HG03039 (cell line): ENCODE data around the gene CNOT1.
"Not testable (repeated sequence)": the region's sequence is repeated elsewhere in the genome, so short reads cannot be mapped to it uniquely, and the experiment has no call there.

Source experiments
- ATAC-seq: cut with Tn5 transposase; IDR thresholded peaks from one replicate; pipeline ENCODE4 v1.9.1; 2021; ENCODE audit warnings: mild to moderate bottlenecking, moderate library complexity; ENCODE audit not compliant: unreplicated experiment

The CNOT1 gene

GRCh38 chr16:58503863-58504688 lies 125.5 kb downstream of the CNOT1 start:
- no peak for ATAC-seq

- no peak for ATAC-seq
These were observed 126.3 kb downstream of the CNOT1 start for GRCh38 chr16:58503166-58503862.

- no peak for ATAC-seq
These were observed 127.3 kb downstream of the CNOT1 start for GRCh38 chr16:58502217-58502921.

- no peak for ATAC-seq
These were observed 128.1 kb downstream of the CNOT1 start for GRCh38 chr16:58501242-58502131.

- ATAC-seq, result no peak
These were observed 129.0 kb downstream of the CNOT1 start for GRCh38 chr16:58500430-58501241.

- peak; percentile 51 for ATAC-seq
These were observed 129.8 kb downstream of the CNOT1 start, which contains the start of gene NDRG4 for GRCh38 chr16:58499615-58500351. Gene NDRG4, plus strand, starts transcription at chr16:58500143. Its CDS starts 106 bp downstream, at chr16:58500249.

GRCh38 chr16:58499092-58499511 lies 130.5 kb downstream of the CNOT1 start:
- ATAC-seq, result no peak

GRCh38 chr16:58498341-58499091 lies 131.1 kb downstream of the CNOT1 start:
- ATAC-seq, result no peak

GRCh38 chr16:58497935-58498334 lies 131.7 kb downstream of the CNOT1 start:
- ATAC-seq, result no peak

- ATAC-seq, result no peak
These were observed 132.2 kb downstream of the CNOT1 start for GRCh38 chr16:58497468-58497867.

GRCh38 chr16:58495521-58496331 lies 133.9 kb downstream of the CNOT1 start:
- no peak for ATAC-seq

GRCh38 chr16:58494981-58495520 lies 134.6 kb downstream of the CNOT1 start:
- peak; percentile 64 for ATAC-seq

GRCh38 chr16:58493756-58494431 lies 135.7 kb downstream of the CNOT1 start:
- no peak for ATAC-seq

GRCh38 chr16:58492735-58493134 lies 136.9 kb downstream of the CNOT1 start:
- ATAC-seq, result no peak

- ATAC-seq, result no peak
These were observed 137.6 kb downstream of the CNOT1 start for GRCh38 chr16:58492066-58492465.

- not testable (repeated sequence) for ATAC-seq
These were observed 139.1 kb downstream of the CNOT1 start for GRCh38 chr16:58490539-58490938.

GRCh38 chr16:58490065-58490464 lies 139.6 kb downstream of the CNOT1 start:
- ATAC-seq, result no peak
